ENCODE results near the gene STK10. TPM values are rescaled to one million over a fixed set of nuclear protein-coding genes. Genes with fewer than 3 reads are reported as not detected.

STK10 gene
- total and polyA plus RNA-seq, 2 experiments from 2014 or later = 7.5 to 17.8 TPM

- H3K4me3 ChIP-seq = no peak overlapping the region
- H3K27ac Mint-ChIP-seq = no peak overlapping the region
- H3K36me3 Mint-ChIP-seq (ENCODE audit: low read depth) = no peaks in the 10 kb centered on the region
- no peaks in the 10 kb centered on the region for H4K20me1 ChIP-seq (replicated peaks; ENCODE audit: insufficient read depth)
- H3K27me3 ChIP-seq (ENCODE audit: insufficient read depth) = no peaks in the 10 kb centered on the region
- no peak overlapping the region for H3K4me2 ChIP-seq
- no peak overlapping the region for H3K4me3 Mint-ChIP-seq
- H3K4me1 Mint-ChIP-seq = no peaks in the 10 kb centered on the region
- no peak overlapping the region for H3K27ac ChIP-seq (ENCODE audit: low read depth)
- ATAC-seq (no peak), DNase-seq (ENCODE audit: low spot score) (no peak)
- H3K79me2 ChIP-seq (replicated peaks; ENCODE audit: insufficient read depth) = no peaks in the 10 kb centered on the region
- H3K36me3 ChIP-seq (ENCODE audit: insufficient read depth) = no peaks in the 10 kb centered on the region
- peaks cover 6% of the 10 kb centered on the region for H3K27me3 Mint-ChIP-seq (ENCODE audit: insufficient read depth, low read depth, poor library complexity)
- H3K9me3 Mint-ChIP-seq = no peaks in the 10 kb centered on the region
- no peak overlapping the region for H2AFZ ChIP-seq
- H3K4me1 ChIP-seq (ENCODE audit: insufficient read depth) = no peaks in the 10 kb centered on the region
- H3K9me2 ChIP-seq (ENCODE audit: insufficient read depth) = no peaks in the 10 kb centered on the region
- no peaks in the 10 kb centered on the region for H3F3A ChIP-seq (replicated peaks; ENCODE audit: low read depth)
- TF ChIP-seq ZNF331 (CRISPR knock-in tag; IDR thresholded peaks at IDR 0.05; ENCODE audit: low read depth) (no peak), JUNB (IDR thresholded peaks at IDR 0.05; ENCODE audit: unreplicated experiment) (no peak), CTCF (conservative IDR thresholded peaks at IDR 0.05; ENCODE audit: low read depth in 2 of 2) (no peak), ETS1 (IDR thresholded peaks at IDR 0.05) (no peak), ZNF462 (CRISPR knock-in tag; IDR thresholded peaks at IDR 0.05) (no peak), ZNF114 (CRISPR knock-in tag; IDR thresholded peaks at IDR 0.05) (no peak), CREB1 (CRISPR knock-in tag; IDR thresholded peaks at IDR 0.05; ENCODE audit: low read depth) (no peak), POLR2AphosphoS5 (IDR thresholded peaks at IDR 0.05; ENCODE audit: low read depth) (no peak), EZH2phosphoT487 (IDR thresholded peaks at IDR 0.05; ENCODE audit: unreplicated experiment) (no peak), EZH2 (IDR thresholded peaks at IDR 0.05; ENCODE audit: low read depth, unreplicated experiment) (no peak), NANOG (IDR thresholded peaks at IDR 0.05; ENCODE audit: borderline replicate concordance) (no peak), REST (IDR thresholded peaks at IDR 0.05; ENCODE audit: unreplicated experiment) (no peak), STAT1 (IDR thresholded peaks at IDR 0.05; ENCODE audit: unreplicated experiment) (no peak)
Measured at GRCh38 chr5:172127581-172127980, 60.4 kb downstream of the STK10 start.
